Esophagus squamous epithelium (tissue), 5 donors: Measurements from ENCODE around the gene STUB1. TPM values are rescaled to one million over a fixed set of nuclear protein-coding genes. Genes with fewer than 3 reads are reported as not detected.

Source experiments
- DNase-seq: peaks from one replicate; lab custom pipeline; 2025; lab: John Stamatoyannopoulos, UW
- H3K27ac ChIP-seq, 4 donors: fragments of 200-600 bp; sonication (generic); one replicate each; pipeline ENCODE4 v1.5.1; 2016 to 2019; ENCODE audit warnings: mild to moderate bottlenecking in 1 of 4
- H3K27me3 ChIP-seq, 4 donors: fragments of 200-600 bp; sonication (generic); 1 replicate in 3 of 4; 2 replicates in 1 of 4; pipeline versions ENCODE4 v1.5.1 to v1.6.0; 2017 to 2021; ENCODE audit warnings: antibody characterized with exemption in 1 of 4
- H3K36me3 ChIP-seq, 3 donors: fragments of 200-600 bp; sonication (generic); one replicate each; pipeline ENCODE4 v1.5.1; 2016 to 2019
- H3K4me1 ChIP-seq, 3 donors: fragments of 200-600 bp; sonication (generic); one replicate each; pipeline ENCODE4 v1.5.1; 2017 to 2019
- H3K4me3 ChIP-seq, 4 donors: fragments of 200-600 bp; sonication (generic); 1 replicate in 3 of 4; 2 replicates in 1 of 4; pipeline ENCODE4 v1.5.1; 2016 to 2019; ENCODE audit warnings: mild to moderate bottlenecking in 2 of 4, moderate library complexity in 1 of 4
- H3K9me3 ChIP-seq, 3 donors: fragments of 200-600 bp; sonication (generic); one replicate each; pipeline ENCODE4 v1.5.1; 2016 to 2019
- CTCF ChIP-seq, 6 experiments: fragments of 450-650 bp in 4 of 6; fragments of 200-600 bp in 2 of 6; sonication (generic) in 2 of 6; IDR thresholded peaks; one replicate each; pipeline ENCODE4 v1.5.1; 2016 to 2019; ENCODE audit warnings: antibody characterized with exemption in 6 of 6, mild to moderate bottlenecking in 4 of 6, moderate library complexity in 4 of 6
- POLR2A ChIP-seq, 4 donors: fragments of 450-650 bp; IDR thresholded peaks; one replicate each; pipeline ENCODE4 v1.6.1; 2017; ENCODE audit warnings: antibody characterized with exemption in 4 of 4, mild to moderate bottlenecking in 4 of 4, moderate library complexity in 3 of 4
- WGBS, 2 donors: methylation state at CpG; one replicate each; pipeline ENCODE4 v1.1.5; 2018; 5-methylcytosine and 5-hydroxymethylcytosine counted together
- intact Hi-C: fragments of 100-400 bp; cut with DNase I; formaldehyde crosslinking; loops from one replicate; pipeline ENCODE4 v1.15.0; 2022
- total RNA-seq, 4 donors: library from RNA; depleted of rRNA; stranded (reverse); fragments of >200 nt; gene quantifications; one replicate each; pipeline ENCODE4 v1.1.0, GENCODE V29; 2016
- donor health status: DM: yes; HTN: yes; CAD: no.

The STUB1 gene
- total RNA-seq, 4 donors from 2014 or later, result 102 to 148 (median 120) TPM

DNA sequence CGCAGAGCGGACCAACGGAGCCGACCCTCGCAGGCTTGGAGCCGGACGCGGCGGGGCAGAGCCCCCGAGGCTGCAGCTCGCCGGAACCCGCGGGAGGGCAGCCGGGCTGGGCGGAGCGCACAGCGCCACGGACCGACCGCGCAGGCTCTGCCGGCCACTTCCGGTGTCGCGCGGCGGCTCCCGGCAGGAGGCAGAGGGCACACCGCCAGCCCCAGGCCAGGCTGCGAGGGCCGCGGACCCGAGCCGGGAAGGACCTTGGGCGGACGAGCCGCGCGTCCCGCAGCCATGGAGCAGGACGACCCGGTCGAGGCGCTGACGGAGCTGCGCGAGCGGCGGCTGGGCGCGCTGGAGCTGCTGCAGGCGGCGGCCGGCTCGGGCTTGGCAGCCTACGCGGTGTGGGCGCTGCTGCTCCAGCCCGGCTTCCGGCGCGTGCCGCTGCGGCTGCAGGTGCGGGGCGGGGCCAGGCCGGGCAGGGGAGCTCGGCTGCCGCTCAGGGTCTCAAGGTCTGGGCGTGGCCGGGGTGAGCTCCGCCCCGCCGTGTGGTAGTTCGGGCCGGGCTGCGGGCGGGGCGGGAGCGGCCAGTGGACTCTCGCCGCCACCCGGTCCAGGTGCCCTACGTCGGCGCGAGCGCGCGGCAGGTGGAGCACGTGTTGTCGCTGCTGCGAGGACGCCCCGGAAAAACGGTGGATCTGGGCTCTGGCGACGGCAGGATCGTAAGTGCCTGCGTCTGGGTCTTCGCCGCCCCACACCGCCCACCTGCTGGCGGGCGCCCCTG lies 41.0 kb downstream of the STUB1 start, which contains the start of gene ANTKMT:
Gene ANTKMT (plus strand): TSS at position 157 of the 775 bp plus-strand sequence. CDS start 129 bp downstream, at position 286.
- H3K4me1 ChIP-seq, result peaks cover 22 to 53% (median 23%) of the 10 kb centered on the region in 3 donors
- intact Hi-C loops, result no loop called here
- peaks cover 0 to 38% (median 3%) of the 10 kb centered on the region in 4 donors for H3K27me3 ChIP-seq
- peak in 4 of 6 experiments; percentile 10 to 48 (median 24) for TF ChIP-seq CTCF (IDR thresholded peaks at IDR 0.05)
- TF ChIP-seq POLR2A (IDR thresholded peaks at IDR 0.05), result peak in 3 of 4 donors; percentile 42 to 71 (median 66)
- no peaks in the 10 kb centered on the region for H3K9me3 ChIP-seq
- DNase-seq, result no peak
- WGBS, 2 donors, result no CpG with 5 or more reads among the region's 106 CpGs
- H3K27ac ChIP-seq, result peak within 1 kb of the TSS; percentile 78 to 90 (median 84)
- H3K4me3 ChIP-seq, result peak within 1 kb of the TSS; percentile 59 to 87 (median 72)
- H3K36me3 ChIP-seq, result no peaks in the 10 kb centered on the region

- TF ChIP-seq CTCF (IDR thresholded peaks at IDR 0.05), result no peak
- no peak for TF ChIP-seq POLR2A (IDR thresholded peaks at IDR 0.05)
- WGBS, 2 donors, result 55% methylated on average over 13 of the region's 51 CpGs; no CpG with 5 or more reads in 1 of the 2 donors
- no peak for DNase-seq
- Histone ChIP-seq H3K27ac (peak overlapping the region in 3 of 4 donors; percentile 80 to 90 (median 88)), H3K27me3 (peaks cover 0 to 38% (median 1%) of the 10 kb centered on the region in 4 donors), H3K4me3 (peak overlapping the region; percentile 59 to 87 (median 72)), H3K9me3 (no peaks in the 10 kb centered on the region), H3K36me3 (no peaks in the 10 kb centered on the region), H3K4me1 (peaks cover 22 to 53% (median 24%) of the 10 kb centered on the region in 3 donors)
- intact Hi-C loops, result no loop called here
These were observed 41.7 kb downstream of the STUB1 start for GRCh38 chr16:721765-722540.

- WGBS, 2 donors, result 81% methylated on average over 6 of the region's 24 CpGs; no CpG with 5 or more reads in 1 of the 2 donors
- no peak for TF ChIP-seq CTCF (IDR thresholded peaks at IDR 0.05)
- TF ChIP-seq POLR2A (IDR thresholded peaks at IDR 0.05), result no peak
- Histone ChIP-seq H3K27me3 (peaks cover 0 to 38% (median 1%) of the 10 kb centered on the region in 4 donors), H3K27ac (no peak overlapping the region), H3K4me1 (peaks cover 32 to 58% (median 35%) of the 10 kb centered on the region in 3 donors), H3K9me3 (no peaks in the 10 kb centered on the region), H3K36me3 (no peaks in the 10 kb centered on the region), H3K4me3 (no peak overlapping the region)
- DNase-seq, result no peak
- intact Hi-C loops, result no loop called here
These were observed 42.8 kb downstream of the STUB1 start for GRCh38 chr16:722835-723633.

GRCh38 chr16:723695-724094 lies 43.5 kb downstream of the STUB1 start:
- Histone ChIP-seq H3K9me3 (no peaks in the 10 kb centered on the region), H3K36me3 (no peaks in the 10 kb centered on the region), H3K27me3 (peaks cover 0 to 41% (median 1%) of the 10 kb centered on the region in 4 donors), H3K4me1 (peaks cover 39 to 65% (median 42%) of the 10 kb centered on the region in 3 donors), H3K27ac (no peak overlapping the region), H3K4me3 (no peak overlapping the region)
- WGBS, 2 donors, result 60 to 73% methylated on average over 1 to 2 of the region's 9 CpGs
- intact Hi-C loops, result no loop called here
- no peak for DNase-seq
- TF ChIP-seq POLR2A (IDR thresholded peaks at IDR 0.05) (no peak), CTCF (IDR thresholded peaks at IDR 0.05) (no peak)
